Neural crest cell (in vitro differentiated cells): ENCODE results near the gene PTPRE. TPM values are rescaled to one million over a fixed set of nuclear protein-coding genes. Genes with fewer than 3 reads are reported as not detected.

Experiments used
- DNase-seq: peaks from one replicate; pipeline ENCODE4 v3.0.0; 2021; ENCODE audit warnings: low read depth, mixed read lengths, low spot score
- H3K27ac Mint-ChIP-seq: one replicate; pipeline ENCODE4 v1.8.0; 2021; ENCODE audit warnings: mild to moderate bottlenecking, mixed read lengths; ENCODE audit not compliant: unreplicated experiment
- H3K27me3 Mint-ChIP-seq: 2 replicates; pipeline ENCODE4 v1.8.0; 2021; ENCODE audit warnings: low read depth, mild to moderate bottlenecking, mixed read lengths
- H3K36me3 Mint-ChIP-seq: 2 replicates; pipeline ENCODE4 v1.8.0; 2021; ENCODE audit warnings: low read depth, mild to moderate bottlenecking, mixed read lengths
- H3K4me1 Mint-ChIP-seq: 2 replicates; pipeline ENCODE4 v1.8.0; 2021; ENCODE audit warnings: mixed read lengths
- H3K4me3 Mint-ChIP-seq: one replicate; pipeline ENCODE4 v1.8.0; 2021; ENCODE audit warnings: mild to moderate bottlenecking, mixed read lengths
- H3K9me3 Mint-ChIP-seq: 2 replicates; pipeline ENCODE4 v1.8.0; 2021; ENCODE audit warnings: mixed read lengths
- CTCF ChIP-seq: fragments of 200-600 bp; sonication (generic); conservative IDR thresholded peaks from 2 replicates; pipeline ENCODE4 v1.5.0; 2021; ENCODE audit warnings: antibody characterized with exemption, mild to moderate bottlenecking
- long read RNA-seq: library from polyadenylated mRNA; unstranded; transcript quantifications from one replicate; pipeline ENCODE4 v2.0.0, GENCODE V29; 2020
- total RNA-seq: library from RNA; stranded (reverse); gene quantifications from 2 replicates; pipeline ENCODE4 v1.2.1, GENCODE V29; 2021

The PTPRE gene, protein sequence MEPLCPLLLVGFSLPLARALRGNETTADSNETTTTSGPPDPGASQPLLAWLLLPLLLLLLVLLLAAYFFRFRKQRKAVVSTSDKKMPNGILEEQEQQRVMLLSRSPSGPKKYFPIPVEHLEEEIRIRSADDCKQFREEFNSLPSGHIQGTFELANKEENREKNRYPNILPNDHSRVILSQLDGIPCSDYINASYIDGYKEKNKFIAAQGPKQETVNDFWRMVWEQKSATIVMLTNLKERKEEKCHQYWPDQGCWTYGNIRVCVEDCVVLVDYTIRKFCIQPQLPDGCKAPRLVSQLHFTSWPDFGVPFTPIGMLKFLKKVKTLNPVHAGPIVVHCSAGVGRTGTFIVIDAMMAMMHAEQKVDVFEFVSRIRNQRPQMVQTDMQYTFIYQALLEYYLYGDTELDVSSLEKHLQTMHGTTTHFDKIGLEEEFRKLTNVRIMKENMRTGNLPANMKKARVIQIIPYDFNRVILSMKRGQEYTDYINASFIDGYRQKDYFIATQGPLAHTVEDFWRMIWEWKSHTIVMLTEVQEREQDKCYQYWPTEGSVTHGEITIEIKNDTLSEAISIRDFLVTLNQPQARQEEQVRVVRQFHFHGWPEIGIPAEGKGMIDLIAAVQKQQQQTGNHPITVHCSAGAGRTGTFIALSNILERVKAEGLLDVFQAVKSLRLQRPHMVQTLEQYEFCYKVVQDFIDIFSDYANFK
- total RNA-seq: 1.8 and 2.3 TPM in 2 replicates
- long read RNA-seq: 0 reads

DNA sequence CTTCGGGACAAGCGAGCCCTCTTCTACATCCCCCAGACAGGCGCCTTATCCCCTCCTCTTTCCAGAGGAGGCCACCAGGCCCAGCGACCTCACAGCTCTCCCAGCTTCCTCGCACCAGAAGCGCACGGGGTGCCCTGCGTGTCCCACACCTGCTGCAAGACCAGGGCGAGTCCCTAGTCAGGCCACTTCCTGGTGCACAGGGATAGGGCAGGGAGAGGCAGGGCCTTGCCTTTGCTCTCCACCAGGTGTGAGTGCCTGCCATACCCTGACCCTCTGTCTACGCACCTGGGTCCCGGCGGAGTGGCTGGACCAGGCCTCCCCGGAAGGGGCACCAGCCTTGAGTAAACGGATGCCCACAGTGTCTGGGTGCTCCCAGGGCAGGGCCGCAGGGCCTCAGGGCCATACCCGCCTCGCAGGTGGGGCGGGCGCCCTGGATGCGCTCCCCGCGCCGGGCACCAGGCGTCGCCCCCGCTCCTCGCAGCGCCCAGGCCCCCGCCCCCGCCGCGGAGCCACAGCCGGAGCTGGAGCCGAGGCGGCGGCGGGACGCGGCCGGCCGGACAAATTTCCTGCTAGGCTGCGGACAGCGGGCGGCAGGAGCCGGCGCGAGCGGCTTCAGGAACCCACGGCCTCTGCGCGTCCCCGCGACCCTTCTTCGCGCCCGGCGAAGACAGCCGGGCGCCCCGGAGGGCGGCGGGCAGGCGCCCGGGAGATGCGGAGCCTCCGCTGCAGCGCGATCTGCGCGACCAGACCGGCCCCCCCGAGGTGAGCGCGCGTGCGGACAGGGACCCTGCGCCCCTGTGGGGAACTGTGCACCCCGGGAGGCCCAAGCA, at the start of gene PTPRE:
TSS of gene PTPRE (plus strand) at position 556 of the 830 bp plus-strand sequence. CDS start 133,779 bp downstream, outside the sequence.
- Mint-ChIP-seq H3K27ac (no peak within 1 kb of the TSS), H3K4me1 (peaks cover 26% of the 10 kb centered on the region), H3K36me3 (no peaks in the 10 kb centered on the region), H3K27me3 (peaks cover 12% of the 10 kb centered on the region), H3K4me3 (peak within 1 kb of the TSS; percentile 76), H3K9me3 (no peaks in the 10 kb centered on the region)
- DNase-seq: peak; percentile 66
- TF ChIP-seq CTCF: peak; percentile 79

- Mint-ChIP-seq H3K4me3 (no peak overlapping the region), H3K27ac (no peak overlapping the region), H3K4me1 (peaks cover 8% of the 10 kb centered on the region), H3K27me3 (no peaks in the 10 kb centered on the region), H3K9me3 (peaks cover 14% of the 10 kb centered on the region), H3K36me3 (peaks cover 5% of the 10 kb centered on the region)
- DNase-seq: no peak
- TF ChIP-seq CTCF: no peak
Observed at GRCh38 chr10:127860592-127860991, 46.3 kb upstream of the PTPRE start.

DNA sequence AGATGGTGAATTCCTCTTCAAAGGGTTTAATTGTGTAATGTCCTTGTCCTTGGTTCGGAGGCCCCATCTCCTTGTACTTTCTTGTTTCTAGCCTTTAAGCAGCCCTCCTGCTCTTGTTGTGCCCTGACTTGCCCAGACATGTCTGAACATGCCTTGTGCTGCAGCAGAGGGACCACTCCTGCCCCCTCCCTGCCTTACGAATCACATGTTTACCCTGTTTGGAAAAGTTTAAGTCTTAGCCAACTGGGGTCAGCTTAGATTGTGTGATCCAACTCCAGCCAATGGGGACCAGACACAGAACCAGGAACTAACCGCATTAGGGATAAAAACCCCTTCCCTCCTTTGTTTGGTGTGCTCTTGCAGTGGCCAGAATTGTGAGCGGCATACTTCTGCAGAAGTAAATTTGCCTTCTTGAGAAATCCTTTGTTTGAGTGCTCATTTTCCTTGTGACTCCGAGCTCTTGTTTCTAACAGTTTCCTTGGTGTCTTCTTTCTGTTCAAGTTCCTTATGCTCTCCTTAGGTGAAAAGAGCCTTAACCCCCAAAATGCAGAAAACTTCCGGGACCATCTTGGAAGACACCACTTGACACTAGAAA, 43.6 kb upstream of the PTPRE start:
- Mint-ChIP-seq H3K9me3 (peaks cover 14% of the 10 kb centered on the region), H3K36me3 (peaks cover 5% of the 10 kb centered on the region), H3K4me1 (no peaks in the 10 kb centered on the region), H3K27ac (no peak overlapping the region), H3K4me3 (no peak overlapping the region), H3K27me3 (no peaks in the 10 kb centered on the region)
- TF ChIP-seq CTCF: no peak
- DNase-seq: no peak

GRCh38 chr10:127866276-127867013, 40.5 kb upstream of the PTPRE start:
- peaks cover 19% of the 10 kb centered on the region for H3K9me3 Mint-ChIP-seq

More at GRCh38 chr10:127866276-127867013, 40.5 kb upstream of the PTPRE start:
- Mint-ChIP-seq H3K36me3 (peaks cover 7% of the 10 kb centered on the region), H3K27ac (no peak overlapping the region), H3K4me3 (no peak overlapping the region), H3K27me3 (no peaks in the 10 kb centered on the region), H3K4me1 (no peaks in the 10 kb centered on the region)
- no peak for TF ChIP-seq CTCF
- DNase-seq: no peak
